H9 (cell line): ENCODE measurements around the gene CCDC137. TPM values are rescaled to one million over a fixed set of nuclear protein-coding genes. Genes with fewer than 3 reads are reported as not detected.

Experiments
- DNase-seq: peaks from one replicate; pipeline ENCODE4 v3.0.0-alpha.2; 2017
- H2AFZ ChIP-seq: one replicate; pipeline ENCODE4 v1.6.1; 2013; ENCODE audit warnings: mild to moderate bottlenecking, low read length, control low read depth, moderate library complexity
- H2AK5ac ChIP-seq: 2 replicates; pipeline ENCODE4 v1.6.1; 2013; ENCODE audit warnings: low read length, control low read depth, mixed read lengths; ENCODE audit not compliant: insufficient read length
- H2BK120ac ChIP-seq: one replicate; pipeline ENCODE4 v1.6.1; 2013; ENCODE audit warnings: low read depth, mild to moderate bottlenecking, low read length, control low read depth, inconsistent platforms; ENCODE audit not compliant: poor library complexity, severe bottlenecking
- H2BK12ac ChIP-seq: 2 replicates; pipeline ENCODE4 v1.6.1; 2013; ENCODE audit warnings: low read length, control low read depth, mixed read lengths, low read depth; ENCODE audit not compliant: insufficient read length
- H2BK15ac ChIP-seq: 2 replicates; pipeline ENCODE4 v1.6.1; 2013; ENCODE audit warnings: low read depth, low read length, control low read depth
- H2BK20ac ChIP-seq: one replicate; pipeline ENCODE4 v1.6.1; 2013; ENCODE audit warnings: low read depth, mild to moderate bottlenecking, low read length, control low read depth, inconsistent platforms; ENCODE audit not compliant: poor library complexity, severe bottlenecking
- H2BK5ac ChIP-seq: 2 replicates; pipeline ENCODE4 v1.6.1; 2013; ENCODE audit warnings: low read length, control low read depth, mixed read lengths; ENCODE audit not compliant: insufficient read length
- H3K14ac ChIP-seq: 2 replicates; pipeline ENCODE4 v1.6.1; 2013; ENCODE audit warnings: low read length, control low read depth; ENCODE audit not compliant: insufficient read depth
- H3K18ac ChIP-seq: 2 replicates; pipeline ENCODE4 v1.6.1; 2013; ENCODE audit warnings: low read depth, mild to moderate bottlenecking, mixed read lengths, low read length, control low read depth; ENCODE audit not compliant: insufficient read length
- H3K23ac ChIP-seq: 2 replicates; pipeline ENCODE4 v1.6.1; 2013; ENCODE audit warnings: low read length, control low read depth, mixed read lengths, low read depth; ENCODE audit not compliant: insufficient read length
- H3K23me2 ChIP-seq: 2 replicates; pipeline ENCODE4 v1.6.1; 2013; ENCODE audit warnings: low read depth, mild to moderate bottlenecking, mixed read lengths, low read length, control low read depth; ENCODE audit not compliant: insufficient read length, poor library complexity, severe bottlenecking
- H3K27ac ChIP-seq: 2 replicates; pipeline ENCODE4 v1.5.1; 2013; ENCODE audit warnings: low read length, control low read depth, mixed read lengths, low read depth; ENCODE audit not compliant: insufficient read length
- H3K27me3 ChIP-seq: 2 replicates; pipeline ENCODE4 v1.6.1; 2013; ENCODE audit warnings: low read length, control low read depth, inconsistent platforms; ENCODE audit not compliant: insufficient read depth
- H3K4ac ChIP-seq: 2 replicates; pipeline ENCODE4 v1.6.1; 2013; ENCODE audit warnings: low read depth, mild to moderate bottlenecking, control low read depth, inconsistent platforms, low read length, moderate library complexity
- H3K4me1 ChIP-seq: 2 replicates; pipeline ENCODE4 v1.6.1; 2013; ENCODE audit warnings: low read length, control low read depth, inconsistent platforms; ENCODE audit not compliant: insufficient read depth
- H3K4me2 ChIP-seq: 2 replicates; pipeline ENCODE4 v1.6.1; 2013; ENCODE audit warnings: low read length, control low read depth, mixed read lengths; ENCODE audit not compliant: insufficient read length, insufficient read depth
- H3K56ac ChIP-seq: 2 replicates; pipeline ENCODE4 v1.6.1; 2013; ENCODE audit warnings: low read depth, mild to moderate bottlenecking, mixed read lengths, low read length, control low read depth; ENCODE audit not compliant: insufficient read length
- H3K79me1 ChIP-seq: 2 replicates; pipeline ENCODE4 v1.6.1; 2013; ENCODE audit warnings: low read depth, mild to moderate bottlenecking, moderate library complexity, low read length, control low read depth, inconsistent platforms; ENCODE audit not compliant: insufficient read depth, poor library complexity, severe bottlenecking
- H3K79me2 ChIP-seq: 2 replicates; pipeline ENCODE4 v1.6.1; 2013; ENCODE audit warnings: low read length, control low read depth, inconsistent platforms; ENCODE audit not compliant: insufficient read depth
- H3K9ac ChIP-seq: 2 replicates; pipeline ENCODE4 v1.6.1; 2013; ENCODE audit warnings: low read length, control low read depth, mixed read lengths; ENCODE audit not compliant: insufficient read length; ENCODE audit errors: extremely low read depth
- H3K9me3 ChIP-seq: one replicate; pipeline ENCODE4 v1.6.1; 2013; ENCODE audit warnings: low read depth, low read length, inconsistent platforms; ENCODE audit not compliant: control insufficient read depth
- H3T11ph ChIP-seq: one replicate; pipeline ENCODE4 v1.6.1; 2013; ENCODE audit warnings: mild to moderate bottlenecking, low read length, control low read depth, inconsistent platforms
- H4K20me1 ChIP-seq: one replicate; pipeline ENCODE4 v1.6.1; 2013; ENCODE audit not compliant: control insufficient read depth, insufficient read length, insufficient read depth
- H4K5ac ChIP-seq: 2 replicates; pipeline ENCODE4 v1.6.1; 2013; ENCODE audit warnings: low read depth, mild to moderate bottlenecking, mixed read lengths, low read length, control low read depth; ENCODE audit not compliant: insufficient read length
- H4K8ac ChIP-seq: replicated peaks from 2 replicates; pipeline ENCODE4 v1.6.1; 2013; ENCODE audit warnings: low read length, control low read depth, mixed read lengths, low read depth; ENCODE audit not compliant: insufficient read length
- H4K91ac ChIP-seq: 2 replicates; pipeline ENCODE4 v1.6.1; 2013; ENCODE audit warnings: low read depth, mild to moderate bottlenecking, moderate library complexity, mixed read lengths, low read length, control low read depth; ENCODE audit not compliant: insufficient read length
- H3K27ac Mint-ChIP-seq, 3 experiments: 2 replicates in 2 of 3; 3 replicates in 1 of 3; pipeline ENCODE4 v1.8.0; 2020 to 2021; ENCODE audit warnings: mixed read lengths in 3 of 3, mild to moderate bottlenecking in 1 of 3, moderate library complexity in 1 of 3
- H3K27me3 Mint-ChIP-seq: 2 replicates; pipeline ENCODE4 v1.8.0; 2021; ENCODE audit warnings: low read depth, mild to moderate bottlenecking, moderate library complexity, mixed read lengths
- H3K36me3 Mint-ChIP-seq, 3 experiments: 2 replicates in 2 of 3; 3 replicates in 1 of 3; pipeline ENCODE4 v1.8.0; 2020 to 2021; ENCODE audit warnings: low read depth in 3 of 3, mixed read lengths in 3 of 3; ENCODE audit not compliant: insufficient read depth in 1 of 3
- H3K4me1 Mint-ChIP-seq, 2 experiments: 2 replicates each; pipeline ENCODE4 v1.8.0; 2020; ENCODE audit warnings: mixed read lengths in 2 of 2
- H3K4me3 Mint-ChIP-seq, 2 experiments: 2 replicates in 1 of 2; 3 replicates in 1 of 2; pipeline ENCODE4 v1.8.0; 2020 to 2021; ENCODE audit warnings: mild to moderate bottlenecking in 2 of 2, mixed read lengths in 2 of 2, moderate library complexity in 1 of 2
- H3K9me3 Mint-ChIP-seq, 2 experiments: 2 replicates in 1 of 2; 3 replicates in 1 of 2; pipeline ENCODE4 v1.8.0; 2020; ENCODE audit warnings: mild to moderate bottlenecking in 2 of 2, mixed read lengths in 2 of 2, moderate library complexity in 1 of 2
- WGBS: extraction: QIAGEN DNeasy Blood & Tissue Kit; methylation state at CpG from one replicate; pipeline ENCODE4 v1.1.7; 2013; ENCODE audit warnings: missing lambda C conversion rate, low lambda C conversion rate, mixed read lengths; ENCODE audit not compliant: insufficient read length; ENCODE audit errors: extremely low coverage; 5-methylcytosine and 5-hydroxymethylcytosine counted together
- total RNA-seq: library from RNA; stranded (reverse); gene quantifications from 2 replicates; pipeline ENCODE4 v1.2.1, GENCODE V29; 2021
- TF ChIP-seq, protein P1 (sequence below): fragments of 200-600 bp; sonication (generic); conservative IDR thresholded peaks from 3 replicates; pipeline ENCODE4 v1.8.0; 2021; ENCODE audit warnings: antibody characterized with exemption, mild to moderate bottlenecking

CCDC137 gene
- total RNA-seq, 1 experiment from 2014 or later, result 60.8 TPM

DNA sequence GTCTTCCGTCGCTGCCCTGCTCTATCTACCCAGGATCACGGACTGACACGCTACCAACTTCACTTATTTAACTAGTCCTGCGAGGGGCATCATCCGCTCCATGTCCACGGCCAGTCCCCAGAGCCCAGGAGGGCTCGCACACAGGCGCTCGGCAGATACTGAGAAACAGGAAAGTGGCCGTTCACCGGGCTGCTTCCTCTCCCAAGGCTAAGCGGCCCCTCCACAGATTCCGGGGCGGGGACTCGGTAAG, 520 bp upstream of the CCDC137 start:
- Mint-ChIP-seq H3K27ac (peak overlapping the region; percentile 24 to 98 (median 81); a peak in 6 of 7 replicates), H3K4me1 (peaks cover 18 to 19% of the 10 kb centered on the region in 2 experiments), H3K27me3 (no peaks in the 10 kb centered on the region), H3K36me3 (peaks cover 26 to 48% (median 47%) of the 10 kb centered on the region in 3 experiments; a peak in 6 of 7 replicates), H3K4me3 (peak overlapping the region; percentile 97), H3K9me3 (no peaks in the 10 kb centered on the region)
- Histone ChIP-seq H2BK15ac (no peak overlapping the region), H3K4ac (no peak overlapping the region), H2AFZ (no peak overlapping the region), H3K18ac (no peak overlapping the region), H3K4me2 (peak overlapping the region; percentile 74), H2BK120ac (no peak overlapping the region), H4K8ac (no peak overlapping the region), H3K23me2 (peaks cover 3% of the 10 kb centered on the region), H3K79me1 (peaks cover 10% of the 10 kb centered on the region), H2BK20ac (no peak overlapping the region), H3K27me3 (no peaks in the 10 kb centered on the region), H3K9me3 (no peaks in the 10 kb centered on the region), H3T11ph (no peak overlapping the region), H3K4me1 (peaks cover 2% of the 10 kb centered on the region; the same call in 1 of the 2 replicates), H4K5ac (no peak overlapping the region), H3K27ac (no peak overlapping the region), H4K20me1 (no peaks in the 10 kb centered on the region), H2BK5ac (no peak overlapping the region), H2AK5ac (no peak overlapping the region), H3K23ac (no peak overlapping the region), H2BK12ac (no peak overlapping the region), H3K56ac (no peak overlapping the region), H3K79me2 (peaks cover 4% of the 10 kb centered on the region; the same call in 1 of the 2 replicates), H4K91ac (no peak overlapping the region), H3K9ac (peak overlapping the region; percentile 54), H3K14ac (peak overlapping the region; percentile 58; the same call in 1 of the 2 replicates)
- WGBS, result no CpG with 5 or more reads among the region's 16 CpGs
- peak; percentile 64 for DNase-seq
- TF ChIP-seq, protein P1, sequence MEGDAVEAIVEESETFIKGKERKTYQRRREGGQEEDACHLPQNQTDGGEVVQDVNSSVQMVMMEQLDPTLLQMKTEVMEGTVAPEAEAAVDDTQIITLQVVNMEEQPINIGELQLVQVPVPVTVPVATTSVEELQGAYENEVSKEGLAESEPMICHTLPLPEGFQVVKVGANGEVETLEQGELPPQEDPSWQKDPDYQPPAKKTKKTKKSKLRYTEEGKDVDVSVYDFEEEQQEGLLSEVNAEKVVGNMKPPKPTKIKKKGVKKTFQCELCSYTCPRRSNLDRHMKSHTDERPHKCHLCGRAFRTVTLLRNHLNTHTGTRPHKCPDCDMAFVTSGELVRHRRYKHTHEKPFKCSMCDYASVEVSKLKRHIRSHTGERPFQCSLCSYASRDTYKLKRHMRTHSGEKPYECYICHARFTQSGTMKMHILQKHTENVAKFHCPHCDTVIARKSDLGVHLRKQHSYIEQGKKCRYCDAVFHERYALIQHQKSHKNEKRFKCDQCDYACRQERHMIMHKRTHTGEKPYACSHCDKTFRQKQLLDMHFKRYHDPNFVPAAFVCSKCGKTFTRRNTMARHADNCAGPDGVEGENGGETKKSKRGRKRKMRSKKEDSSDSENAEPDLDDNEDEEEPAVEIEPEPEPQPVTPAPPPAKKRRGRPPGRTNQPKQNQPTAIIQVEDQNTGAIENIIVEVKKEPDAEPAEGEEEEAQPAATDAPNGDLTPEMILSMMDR, result no peak
